ENCODE data around the gene RPS2. TPM values are rescaled to one million over a fixed set of nuclear protein-coding genes. Genes with fewer than 3 reads are reported as not detected.

The RPS2 gene
- total RNA-seq, 1 experiment from 2014 or later: 4,395 TPM

GRCh38 chr16:1980030-1980769 is 15.6 kb upstream of the RPS2 start:
- Mint-ChIP-seq H3K4me1 (peaks cover 26% of the 10 kb centered on the region), H3K9me3 (no peaks in the 10 kb centered on the region), H3K27me3 (ENCODE audit: low read depth) (peaks cover 39% of the 10 kb centered on the region), H3K27ac (no peak overlapping the region), H3K4me3 (peak overlapping the region; percentile 64), H3K36me3 (peaks cover 7% of the 10 kb centered on the region)
- peak; percentile 45 for DNase-seq (ENCODE audit: low spot score)
- ChIA-PET POLR2A (interaction anchor here (1.0 to 3.0 kb wide), 6 partner anchors 16 to 111 kb away, joined by 3 to 20 read pairs (median 4); partner anchors contain the start of genes MSRB1 and RPS2), CTCF (interaction anchor here (0.5 to 4.4 kb wide), 8 partner anchors 12 to 1843 kb away, joined by 3 to 19 read pairs (median 4); partner anchors contain the start of genes NUBP2, RPS2 and SPSB3)
- peak; percentile 1 for ATAC-seq
- no peak for TF ChIP-seq HMGA2 (CRISPR knock-in tag; IDR thresholded peaks at IDR 0.05)
- TF ChIP-seq, protein P1, sequence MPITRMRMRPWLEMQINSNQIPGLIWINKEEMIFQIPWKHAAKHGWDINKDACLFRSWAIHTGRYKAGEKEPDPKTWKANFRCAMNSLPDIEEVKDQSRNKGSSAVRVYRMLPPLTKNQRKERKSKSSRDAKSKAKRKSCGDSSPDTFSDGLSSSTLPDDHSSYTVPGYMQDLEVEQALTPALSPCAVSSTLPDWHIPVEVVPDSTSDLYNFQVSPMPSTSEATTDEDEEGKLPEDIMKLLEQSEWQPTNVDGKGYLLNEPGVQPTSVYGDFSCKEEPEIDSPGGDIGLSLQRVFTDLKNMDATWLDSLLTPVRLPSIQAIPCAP (CRISPR knock-in tag; IDR thresholded peaks at IDR 0.05): no peak; the same call in 1 of the 2 replicates
- TF ChIP-seq, protein P2, sequence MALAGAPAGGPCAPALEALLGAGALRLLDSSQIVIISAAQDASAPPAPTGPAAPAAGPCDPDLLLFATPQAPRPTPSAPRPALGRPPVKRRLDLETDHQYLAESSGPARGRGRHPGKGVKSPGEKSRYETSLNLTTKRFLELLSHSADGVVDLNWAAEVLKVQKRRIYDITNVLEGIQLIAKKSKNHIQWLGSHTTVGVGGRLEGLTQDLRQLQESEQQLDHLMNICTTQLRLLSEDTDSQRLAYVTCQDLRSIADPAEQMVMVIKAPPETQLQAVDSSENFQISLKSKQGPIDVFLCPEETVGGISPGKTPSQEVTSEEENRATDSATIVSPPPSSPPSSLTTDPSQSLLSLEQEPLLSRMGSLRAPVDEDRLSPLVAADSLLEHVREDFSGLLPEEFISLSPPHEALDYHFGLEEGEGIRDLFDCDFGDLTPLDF (CRISPR knock-in tag; IDR thresholded peaks at IDR 0.05): no peak
- TF ChIP-seq E2F5 (CRISPR knock-in tag; IDR thresholded peaks at IDR 0.05): no peak
- TF ChIP-seq MLX (CRISPR knock-in tag; IDR thresholded peaks at IDR 0.05): no peak
- TF ChIP-seq SP1 (CRISPR knock-in tag; conservative IDR thresholded peaks at IDR 0.05): 0 out of 2 replicates have a peak, but pooled peaks have one; percentile 4
- peak; percentile 68; the same call in 1 of the 2 replicates for TF ChIP-seq PRRX2 (CRISPR knock-in tag; IDR thresholded peaks at IDR 0.05)
- no peak for TF ChIP-seq STAT6 (CRISPR knock-in tag; conservative IDR thresholded peaks at IDR 0.05; ENCODE audit: low read depth)
- no peak for TF ChIP-seq ZNF671 (CRISPR knock-in tag; IDR thresholded peaks at IDR 0.05)
- TF ChIP-seq FOXP1 (CRISPR knock-in tag; IDR thresholded peaks at IDR 0.05; ENCODE audit: borderline replicate concordance): peak; percentile 90
- no peak for TF ChIP-seq NR1H2 (CRISPR knock-in tag; IDR thresholded peaks at IDR 0.05)
- no peak for TF ChIP-seq ZNF138 (CRISPR knock-in tag; conservative IDR thresholded peaks at IDR 0.05)
- no peak for TF ChIP-seq ZNF396 (CRISPR knock-in tag; IDR thresholded peaks at IDR 0.05; ENCODE audit: borderline replicate concordance)
- 0 out of 2 replicates have a peak, but pooled peaks have one; percentile 33 for TF ChIP-seq RELA (CRISPR knock-in tag; IDR thresholded peaks at IDR 0.05; ENCODE audit: borderline replicate concordance)
- no peak for TF ChIP-seq GABPB1 (CRISPR knock-in tag; IDR thresholded peaks at IDR 0.05)
- TF ChIP-seq, protein P3, sequence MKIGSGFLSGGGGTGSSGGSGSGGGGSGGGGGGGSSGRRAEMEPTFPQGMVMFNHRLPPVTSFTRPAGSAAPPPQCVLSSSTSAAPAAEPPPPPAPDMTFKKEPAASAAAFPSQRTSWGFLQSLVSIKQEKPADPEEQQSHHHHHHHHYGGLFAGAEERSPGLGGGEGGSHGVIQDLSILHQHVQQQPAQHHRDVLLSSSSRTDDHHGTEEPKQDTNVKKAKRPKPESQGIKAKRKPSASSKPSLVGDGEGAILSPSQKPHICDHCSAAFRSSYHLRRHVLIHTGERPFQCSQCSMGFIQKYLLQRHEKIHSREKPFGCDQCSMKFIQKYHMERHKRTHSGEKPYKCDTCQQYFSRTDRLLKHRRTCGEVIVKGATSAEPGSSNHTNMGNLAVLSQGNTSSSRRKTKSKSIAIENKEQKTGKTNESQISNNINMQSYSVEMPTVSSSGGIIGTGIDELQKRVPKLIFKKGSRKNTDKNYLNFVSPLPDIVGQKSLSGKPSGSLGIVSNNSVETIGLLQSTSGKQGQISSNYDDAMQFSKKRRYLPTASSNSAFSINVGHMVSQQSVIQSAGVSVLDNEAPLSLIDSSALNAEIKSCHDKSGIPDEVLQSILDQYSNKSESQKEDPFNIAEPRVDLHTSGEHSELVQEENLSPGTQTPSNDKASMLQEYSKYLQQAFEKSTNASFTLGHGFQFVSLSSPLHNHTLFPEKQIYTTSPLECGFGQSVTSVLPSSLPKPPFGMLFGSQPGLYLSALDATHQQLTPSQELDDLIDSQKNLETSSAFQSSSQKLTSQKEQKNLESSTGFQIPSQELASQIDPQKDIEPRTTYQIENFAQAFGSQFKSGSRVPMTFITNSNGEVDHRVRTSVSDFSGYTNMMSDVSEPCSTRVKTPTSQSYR (CRISPR knock-in tag; IDR thresholded peaks at IDR 0.05): 0 out of 2 replicates have a peak, but pooled peaks have one; percentile 38
- no peak; the same call in 1 of the 2 replicates for TF ChIP-seq IRF2 (CRISPR knock-in tag; IDR thresholded peaks at IDR 0.05; ENCODE audit: borderline replicate concordance, low read depth)
- TF ChIP-seq, protein P4, sequence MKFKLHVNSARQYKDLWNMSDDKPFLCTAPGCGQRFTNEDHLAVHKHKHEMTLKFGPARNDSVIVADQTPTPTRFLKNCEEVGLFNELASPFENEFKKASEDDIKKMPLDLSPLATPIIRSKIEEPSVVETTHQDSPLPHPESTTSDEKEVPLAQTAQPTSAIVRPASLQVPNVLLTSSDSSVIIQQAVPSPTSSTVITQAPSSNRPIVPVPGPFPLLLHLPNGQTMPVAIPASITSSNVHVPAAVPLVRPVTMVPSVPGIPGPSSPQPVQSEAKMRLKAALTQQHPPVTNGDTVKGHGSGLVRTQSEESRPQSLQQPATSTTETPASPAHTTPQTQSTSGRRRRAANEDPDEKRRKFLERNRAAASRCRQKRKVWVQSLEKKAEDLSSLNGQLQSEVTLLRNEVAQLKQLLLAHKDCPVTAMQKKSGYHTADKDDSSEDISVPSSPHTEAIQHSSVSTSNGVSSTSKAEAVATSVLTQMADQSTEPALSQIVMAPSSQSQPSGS (CRISPR knock-in tag; IDR thresholded peaks at IDR 0.05; ENCODE audit: borderline replicate concordance, low read depth): no peak
- TF ChIP-seq, protein P5, sequence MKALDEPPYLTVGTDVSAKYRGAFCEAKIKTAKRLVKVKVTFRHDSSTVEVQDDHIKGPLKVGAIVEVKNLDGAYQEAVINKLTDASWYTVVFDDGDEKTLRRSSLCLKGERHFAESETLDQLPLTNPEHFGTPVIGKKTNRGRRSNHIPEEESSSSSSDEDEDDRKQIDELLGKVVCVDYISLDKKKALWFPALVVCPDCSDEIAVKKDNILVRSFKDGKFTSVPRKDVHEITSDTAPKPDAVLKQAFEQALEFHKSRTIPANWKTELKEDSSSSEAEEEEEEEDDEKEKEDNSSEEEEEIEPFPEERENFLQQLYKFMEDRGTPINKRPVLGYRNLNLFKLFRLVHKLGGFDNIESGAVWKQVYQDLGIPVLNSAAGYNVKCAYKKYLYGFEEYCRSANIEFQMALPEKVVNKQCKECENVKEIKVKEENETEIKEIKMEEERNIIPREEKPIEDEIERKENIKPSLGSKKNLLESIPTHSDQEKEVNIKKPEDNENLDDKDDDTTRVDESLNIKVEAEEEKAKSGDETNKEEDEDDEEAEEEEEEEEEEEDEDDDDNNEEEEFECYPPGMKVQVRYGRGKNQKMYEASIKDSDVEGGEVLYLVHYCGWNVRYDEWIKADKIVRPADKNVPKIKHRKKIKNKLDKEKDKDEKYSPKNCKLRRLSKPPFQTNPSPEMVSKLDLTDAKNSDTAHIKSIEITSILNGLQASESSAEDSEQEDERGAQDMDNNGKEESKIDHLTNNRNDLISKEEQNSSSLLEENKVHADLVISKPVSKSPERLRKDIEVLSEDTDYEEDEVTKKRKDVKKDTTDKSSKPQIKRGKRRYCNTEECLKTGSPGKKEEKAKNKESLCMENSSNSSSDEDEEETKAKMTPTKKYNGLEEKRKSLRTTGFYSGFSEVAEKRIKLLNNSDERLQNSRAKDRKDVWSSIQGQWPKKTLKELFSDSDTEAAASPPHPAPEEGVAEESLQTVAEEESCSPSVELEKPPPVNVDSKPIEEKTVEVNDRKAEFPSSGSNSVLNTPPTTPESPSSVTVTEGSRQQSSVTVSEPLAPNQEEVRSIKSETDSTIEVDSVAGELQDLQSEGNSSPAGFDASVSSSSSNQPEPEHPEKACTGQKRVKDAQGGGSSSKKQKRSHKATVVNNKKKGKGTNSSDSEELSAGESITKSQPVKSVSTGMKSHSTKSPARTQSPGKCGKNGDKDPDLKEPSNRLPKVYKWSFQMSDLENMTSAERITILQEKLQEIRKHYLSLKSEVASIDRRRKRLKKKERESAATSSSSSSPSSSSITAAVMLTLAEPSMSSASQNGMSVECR (CRISPR knock-in tag; IDR thresholded peaks at IDR 0.05; ENCODE audit: borderline replicate concordance): no peak
- TF ChIP-seq OVOL2 (CRISPR knock-in tag; IDR thresholded peaks at IDR 0.05; ENCODE audit: borderline replicate concordance): no peak
